GM12872 (cell line): ENCODE data around the gene LDLRAD4.

Experiments used
- TF ChIP-seq, protein P1 (sequence below): IDR thresholded peaks from 3 replicates; pipeline ENCODE4 v1.5.1; 2011; ENCODE audit warnings: low read depth, mild to moderate bottlenecking, low read length, moderate library complexity; ENCODE audit not compliant: insufficient read depth

LDLRAD4 gene

DNA sequence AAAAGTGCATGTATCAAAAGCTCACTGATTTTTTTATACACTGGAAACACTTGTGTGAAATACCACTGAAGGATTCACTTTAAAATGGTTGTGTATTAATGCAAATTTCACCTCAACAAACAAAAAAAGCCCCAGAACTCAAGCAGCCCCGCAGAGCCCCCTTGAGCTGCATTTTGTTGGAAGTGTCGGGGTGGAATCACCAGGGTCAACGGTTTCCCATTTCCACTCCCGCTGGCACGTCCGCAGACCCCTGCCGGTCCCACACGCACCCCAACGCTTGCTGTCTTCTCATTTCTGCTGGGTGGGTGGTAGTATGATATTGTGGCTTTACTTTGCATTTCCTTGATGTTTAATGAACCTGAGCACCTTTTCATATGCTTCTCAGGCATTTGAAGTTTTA lies 268.1 kb downstream of the LDLRAD4 start:
- TF ChIP-seq, protein P1, sequence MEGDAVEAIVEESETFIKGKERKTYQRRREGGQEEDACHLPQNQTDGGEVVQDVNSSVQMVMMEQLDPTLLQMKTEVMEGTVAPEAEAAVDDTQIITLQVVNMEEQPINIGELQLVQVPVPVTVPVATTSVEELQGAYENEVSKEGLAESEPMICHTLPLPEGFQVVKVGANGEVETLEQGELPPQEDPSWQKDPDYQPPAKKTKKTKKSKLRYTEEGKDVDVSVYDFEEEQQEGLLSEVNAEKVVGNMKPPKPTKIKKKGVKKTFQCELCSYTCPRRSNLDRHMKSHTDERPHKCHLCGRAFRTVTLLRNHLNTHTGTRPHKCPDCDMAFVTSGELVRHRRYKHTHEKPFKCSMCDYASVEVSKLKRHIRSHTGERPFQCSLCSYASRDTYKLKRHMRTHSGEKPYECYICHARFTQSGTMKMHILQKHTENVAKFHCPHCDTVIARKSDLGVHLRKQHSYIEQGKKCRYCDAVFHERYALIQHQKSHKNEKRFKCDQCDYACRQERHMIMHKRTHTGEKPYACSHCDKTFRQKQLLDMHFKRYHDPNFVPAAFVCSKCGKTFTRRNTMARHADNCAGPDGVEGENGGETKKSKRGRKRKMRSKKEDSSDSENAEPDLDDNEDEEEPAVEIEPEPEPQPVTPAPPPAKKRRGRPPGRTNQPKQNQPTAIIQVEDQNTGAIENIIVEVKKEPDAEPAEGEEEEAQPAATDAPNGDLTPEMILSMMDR, result no peak

- TF ChIP-seq, protein P1, result no peak
These were observed 268.7 kb downstream of the LDLRAD4 start for GRCh38 chr18:13487237-13487636.

- TF ChIP-seq, protein P1, result no peak
These were observed 269.8 kb downstream of the LDLRAD4 start for GRCh38 chr18:13488281-13488929.

- TF ChIP-seq, protein P1, result no peak
These were observed 272.6 kb downstream of the LDLRAD4 start for GRCh38 chr18:13491138-13491537.

GRCh38 chr18:13492314-13492713 lies 273.8 kb downstream of the LDLRAD4 start:
- TF ChIP-seq, protein P1, result no peak

GRCh38 chr18:13493079-13493478 lies 274.5 kb downstream of the LDLRAD4 start:
- TF ChIP-seq, protein P1, result no peak

DNA sequence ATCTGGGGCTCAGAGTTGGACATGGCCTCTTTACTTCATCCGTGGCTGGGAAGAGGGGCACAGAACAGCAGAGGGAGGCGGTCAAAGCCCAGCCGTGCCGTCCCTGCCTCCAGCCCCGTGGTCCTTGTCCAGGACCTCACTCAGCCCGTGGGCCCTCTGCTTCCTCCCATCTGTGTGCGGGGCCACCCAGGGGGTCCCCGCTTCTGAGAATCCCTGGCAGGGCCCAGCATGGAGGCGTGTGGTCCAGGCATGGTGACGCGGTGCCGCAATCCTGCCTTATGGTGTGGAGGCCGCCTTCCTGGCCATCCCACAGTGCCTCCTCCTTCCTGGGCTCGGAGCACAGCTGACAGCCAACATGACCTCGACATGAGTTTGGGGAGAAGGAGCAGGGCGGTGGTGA lies 275.2 kb downstream of the LDLRAD4 start:
- TF ChIP-seq, protein P1, result no peak
